HG03196 (cell line): ENCODE data around the gene C5orf52.
"Not testable (repeated sequence)": the region's sequence is repeated elsewhere in the genome, so short reads cannot be mapped to it uniquely, and the experiment has no call there.

ENCODE experiments used
- ATAC-seq: cut with Tn5 transposase; IDR thresholded peaks from one replicate; pipeline ENCODE4 v1.9.1; 2021; ENCODE audit not compliant: unreplicated experiment

The C5orf52 gene

DNA sequence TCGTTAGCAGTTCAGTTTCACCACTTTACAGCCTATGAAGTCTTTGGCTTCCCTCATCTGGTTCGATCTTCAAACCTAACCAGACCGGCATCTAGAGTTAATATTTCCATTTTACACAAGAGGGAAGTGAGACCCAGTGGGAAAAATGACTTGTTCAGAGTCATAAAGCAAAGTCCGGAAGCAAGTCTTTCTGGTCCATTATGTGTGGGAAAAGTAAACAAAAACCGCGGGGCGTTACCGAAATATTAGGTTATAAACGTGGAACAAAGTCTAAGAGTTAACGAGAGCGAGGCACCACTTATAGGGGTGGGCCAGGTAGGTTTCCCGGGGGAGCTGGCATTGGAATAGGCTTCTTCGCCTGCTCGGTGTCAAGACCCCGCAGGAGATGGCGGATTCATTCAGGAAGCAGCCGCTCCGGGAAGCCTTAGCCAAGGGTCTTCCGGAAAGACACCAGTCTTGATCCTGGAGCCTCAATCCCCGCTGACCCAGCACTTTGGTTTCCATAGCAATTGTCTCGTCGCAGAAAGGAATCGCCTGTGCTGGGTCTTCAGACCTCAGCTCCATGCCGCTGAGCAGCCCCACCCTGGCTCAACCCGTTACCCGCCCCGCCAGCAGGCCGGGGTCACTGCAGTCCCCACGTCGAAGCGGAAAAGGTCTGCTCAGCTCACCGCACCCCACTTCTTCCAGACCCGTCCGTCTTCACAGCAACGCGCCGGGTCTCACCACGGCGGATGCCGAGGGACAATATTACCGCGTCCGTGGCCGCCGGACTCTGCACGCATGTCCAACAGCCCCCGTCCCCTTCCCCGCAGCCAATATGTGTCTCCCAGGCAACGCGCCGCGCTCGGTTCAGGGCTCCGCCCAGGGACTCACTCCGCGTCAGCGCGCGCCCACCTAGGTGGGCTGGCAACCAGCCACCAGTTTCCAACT is at the start of gene C5orf52:
Gene C5orf52 (plus strand): TSS at position 872 of the 930 bp plus-strand sequence. CDS start 82 bp downstream, outside the sequence.
- no peak for ATAC-seq

DNA sequence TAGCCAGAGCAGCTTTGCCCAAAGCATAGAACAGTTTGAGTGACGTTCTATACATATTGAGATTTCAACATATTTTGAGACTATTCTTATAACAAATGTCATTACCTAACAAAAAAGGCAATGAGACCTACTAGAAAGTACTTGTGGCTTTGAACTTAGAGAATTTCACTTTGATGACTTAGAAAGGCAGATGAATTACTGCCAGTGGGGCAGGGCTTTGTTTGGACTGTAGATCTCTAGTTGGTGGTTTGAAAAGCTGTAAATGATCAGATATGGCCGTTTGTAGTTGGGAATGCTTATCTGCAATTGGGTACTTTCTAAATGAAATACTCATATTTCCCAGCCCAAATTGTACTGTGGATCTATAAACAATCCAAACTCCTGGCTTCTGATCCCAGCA is 47.2 kb upstream of the C5orf52 start:
- ATAC-seq, result no peak

- no peak for ATAC-seq
Measured at GRCh38 chr5:157626831-157627230, 44.5 kb upstream of the C5orf52 start.

DNA sequence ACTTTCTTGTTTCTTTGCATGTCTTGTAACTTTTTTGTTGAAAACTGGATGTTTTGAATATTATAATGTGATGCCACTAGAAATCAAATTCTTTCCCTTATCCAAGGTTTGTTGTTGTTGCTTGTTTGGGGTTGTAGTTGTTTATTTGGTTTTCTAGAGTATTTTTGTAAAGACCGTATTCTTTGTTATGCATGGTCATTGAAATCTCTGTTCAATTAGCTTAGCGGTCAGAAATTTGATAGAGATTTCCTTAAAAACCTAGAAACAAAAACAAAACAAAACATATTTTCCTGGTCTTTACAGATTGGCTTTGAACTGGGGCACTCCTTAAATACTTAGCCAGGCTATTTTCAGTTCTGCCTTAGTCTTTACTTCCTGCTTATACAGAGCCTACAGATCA is 41.0 kb upstream of the C5orf52 start:
- no peak for ATAC-seq

DNA sequence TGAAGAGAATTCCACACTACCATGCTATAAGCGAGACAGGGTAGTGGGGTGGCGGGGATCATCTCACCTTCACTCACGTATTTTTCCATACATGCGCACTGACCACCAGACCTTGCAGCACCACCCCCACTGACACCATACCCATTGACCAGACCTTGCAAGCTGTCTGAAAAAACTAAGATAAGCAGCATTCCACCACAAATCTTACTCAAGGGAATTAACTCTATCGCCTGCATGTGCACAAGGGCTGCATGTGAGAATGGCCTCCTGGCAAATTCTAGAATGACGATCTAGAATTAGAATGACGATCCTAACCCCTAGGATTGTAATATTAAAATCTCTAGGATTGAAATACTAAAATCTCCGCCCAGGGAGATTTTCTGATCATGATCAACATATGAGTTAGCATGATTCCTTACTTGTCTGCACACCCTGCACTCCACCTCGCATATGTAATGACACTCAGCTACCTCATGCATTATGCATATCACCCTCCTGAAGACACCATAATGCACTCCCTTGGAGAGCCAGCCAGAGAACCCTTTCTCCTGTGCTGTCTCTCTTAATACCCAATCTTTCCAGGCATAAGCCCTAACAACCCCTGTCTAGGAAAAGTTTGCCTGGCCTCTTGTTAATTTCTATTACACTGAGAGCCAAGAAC is 30.8 kb upstream of the C5orf52 start:
- no peak for ATAC-seq

- ATAC-seq, result no peak
Measured at GRCh38 chr5:157648275-157648990, 22.9 kb upstream of the C5orf52 start.

- ATAC-seq, result no peak
Measured at GRCh38 chr5:157649101-157649500, 22.2 kb upstream of the C5orf52 start.

- no peak for ATAC-seq
Measured at GRCh38 chr5:157650991-157651611, 20.2 kb upstream of the C5orf52 start.

DNA sequence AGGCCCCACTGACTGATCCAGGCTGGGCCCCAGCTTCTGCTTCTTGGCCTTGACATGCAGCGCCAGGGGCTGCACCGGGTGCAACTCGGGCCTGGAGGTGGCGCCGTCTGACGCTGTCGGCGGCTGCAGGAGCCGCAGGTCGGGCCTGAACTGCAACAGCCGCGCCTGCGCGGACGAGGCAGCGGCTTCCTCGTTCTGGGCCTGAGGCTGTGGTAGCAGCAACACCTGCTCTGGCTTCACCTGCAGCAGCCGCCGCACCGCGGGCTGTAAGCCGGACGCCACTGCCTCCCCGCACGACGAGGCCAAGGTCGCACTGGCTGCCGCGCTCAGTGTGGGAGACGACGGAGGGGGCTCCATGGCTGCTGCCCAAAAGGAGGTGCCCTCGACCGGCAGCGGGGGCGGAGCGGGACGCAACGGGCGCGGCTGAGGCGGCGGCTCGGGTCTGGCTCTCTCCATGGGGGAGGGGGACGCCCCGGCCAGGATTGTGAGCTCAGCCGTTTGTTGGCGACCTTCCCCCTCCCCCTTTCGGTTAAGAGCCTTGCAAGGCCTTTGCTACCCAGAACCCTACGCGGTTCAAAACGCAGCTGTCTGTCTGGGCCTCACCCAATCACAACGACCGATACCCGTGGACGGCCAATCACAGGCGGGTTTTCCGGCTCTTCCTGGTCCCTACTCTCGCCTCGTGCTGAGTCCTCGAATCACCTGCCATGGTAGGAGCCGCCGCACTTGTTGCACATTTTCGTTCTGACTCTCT is 19.5 kb upstream of the C5orf52 start:
- peak; percentile 63 for ATAC-seq

DNA sequence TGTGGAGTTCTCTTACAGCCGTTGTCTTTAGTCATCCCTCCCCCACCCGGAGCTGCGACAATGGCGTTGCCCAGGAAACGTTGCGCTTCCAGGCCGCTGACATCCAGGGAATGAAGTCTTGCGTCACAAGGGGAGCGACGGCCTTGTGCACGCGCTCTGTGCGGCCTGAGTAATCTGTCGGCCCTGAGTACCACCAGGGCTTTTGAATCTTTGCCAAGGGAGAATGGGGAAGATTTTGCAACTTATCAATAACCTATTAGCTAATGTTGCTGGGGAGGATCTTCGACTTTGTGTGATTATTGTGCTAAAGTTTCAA is 19.0 kb upstream of the C5orf52 start, which contains the start of gene SOX30:
Gene SOX30 (minus strand): TSS at position 62 of the 316 bp plus-strand sequence. CDS start 360 bp downstream, outside the sequence.
- ATAC-seq, result no peak

DNA sequence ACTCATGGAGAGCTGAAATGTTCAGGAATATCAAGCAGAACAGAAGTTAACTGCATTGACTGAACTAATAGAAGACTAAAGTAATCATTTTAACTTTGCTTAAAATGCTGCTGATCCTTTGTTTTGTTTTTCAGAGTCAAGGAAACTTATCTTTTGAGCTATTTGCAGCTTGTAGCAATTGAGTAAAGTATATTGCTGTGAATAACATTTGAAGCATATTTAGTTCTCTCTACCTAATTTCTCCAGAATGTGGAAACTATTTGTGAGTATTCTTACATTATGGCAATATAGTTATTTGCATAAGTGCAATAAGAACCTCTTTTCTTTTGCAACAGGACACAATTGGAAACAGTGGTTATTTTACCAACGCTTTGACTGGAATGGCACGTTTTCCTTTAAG is 13.8 kb upstream of the C5orf52 start:
- ATAC-seq, result no peak

DNA sequence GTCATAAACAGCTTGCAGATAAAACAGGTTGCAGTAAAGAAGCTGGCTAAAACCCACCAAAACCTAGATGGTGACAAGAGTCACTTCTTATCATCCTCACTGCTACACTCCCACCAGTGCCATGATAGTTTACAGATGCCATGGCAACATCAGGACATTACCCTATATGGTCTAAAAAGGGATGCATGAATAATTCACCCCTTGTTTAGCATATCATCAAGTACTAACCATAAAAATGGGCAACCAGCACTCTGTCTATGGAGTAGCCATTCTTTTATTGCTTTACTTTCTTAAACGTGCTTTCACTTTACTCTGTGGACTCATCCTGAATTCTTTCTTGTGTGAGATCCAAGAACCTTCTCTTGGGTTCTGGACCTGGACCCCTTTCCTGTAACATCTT is 12.4 kb upstream of the C5orf52 start:
- no peak for ATAC-seq

- ATAC-seq, result no peak
Measured at GRCh38 chr5:157659868-157660660, 11.3 kb upstream of the C5orf52 start.

- no peak for ATAC-seq
Measured at GRCh38 chr5:157665467-157666070, 5.8 kb upstream of the C5orf52 start.

DNA sequence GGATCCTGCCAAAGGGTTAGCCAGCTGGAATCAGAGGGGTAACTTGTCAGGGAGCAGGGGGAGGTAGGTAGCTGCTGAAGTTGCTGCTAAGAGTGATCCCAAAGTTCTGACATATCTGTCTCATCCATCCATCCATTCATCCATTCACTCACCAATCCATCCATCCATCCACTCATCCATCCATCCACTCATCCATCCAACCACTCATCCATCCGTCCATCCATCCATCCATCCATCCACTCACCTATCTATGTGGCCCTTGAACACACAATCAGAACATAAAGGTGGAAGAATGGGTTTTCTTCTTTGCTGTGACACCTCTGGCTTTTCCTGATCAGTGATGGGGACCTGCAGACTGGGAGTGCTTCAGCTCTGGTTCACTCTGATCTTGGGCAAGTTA is 3.0 kb upstream of the C5orf52 start:
- no peak for ATAC-seq

- no peak for ATAC-seq
Measured at GRCh38 chr5:157669701-157670097, 1.6 kb upstream of the C5orf52 start.

- ATAC-seq, result no peak
Measured at GRCh38 chr5:157671592-157672330, 428 bp downstream of the C5orf52 start.

DNA sequence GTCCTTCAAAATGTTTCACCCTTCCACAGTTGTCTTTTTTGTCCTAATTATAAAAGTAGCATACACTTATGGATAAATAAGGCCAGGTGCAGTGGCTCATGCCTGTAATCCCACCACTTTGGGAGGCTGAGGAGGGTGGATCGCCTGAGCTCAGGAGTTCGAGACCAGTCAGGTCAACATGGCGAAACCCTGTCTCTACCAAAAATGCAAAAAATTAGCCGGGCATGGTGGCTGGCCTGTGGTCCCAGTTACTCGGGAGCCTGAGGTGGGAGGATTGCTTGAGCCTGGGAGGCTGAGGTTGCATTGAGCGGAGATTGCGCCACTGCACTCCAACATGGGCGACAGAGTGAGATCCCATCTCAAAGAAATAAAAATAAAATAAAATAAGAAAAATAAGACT is 1.6 kb downstream of the C5orf52 start:
- no peak for ATAC-seq

- not testable (repeated sequence) for ATAC-seq
Measured at GRCh38 chr5:157674351-157674750, 3.0 kb downstream of the C5orf52 start.
